HCT116 (cell line): Measurements from ENCODE around the gene ANKRD55. TPM values are rescaled to one million over a fixed set of nuclear protein-coding genes. Genes with fewer than 3 reads are reported as not detected.

Source experiments
- ATAC-seq: fragments of 200-7000 bp; cut with Tn5 transposase; 2 replicates; pipeline ENCODE4 v1.9.1; 2020; ENCODE audit warnings: mild to moderate bottlenecking, moderate library complexity
- BruUV-seq: library from RNA; stranded (reverse); fragments of 400-500 nt; replicated peaks from 2 replicates; lab custom pipeline; 2021; lab: Mats Ljungman, UMichigan
- CTCF ChIA-PET: fragments of 300-600 bp; sonication (Branson Sonifier 250); formaldehyde crosslinking; loops from one replicate; lab custom pipeline; 2021; ENCODE audit warnings: antibody characterized with exemption; lab: Charles Lee
- POLR2A ChIA-PET: fragments of 300-600, 350-600 bp; sonication (Branson Sonifier 250); formaldehyde crosslinking; loops from one replicate; lab custom pipeline; 2021; ENCODE audit warnings: antibody characterized with exemption; lab: Charles Lee
- RAD21 ChIA-PET, 2 experiments: fragments of 300-600 bp; sonication (Branson Sonifier 250); formaldehyde crosslinking; loops; one replicate each; lab custom pipeline; 2023; ENCODE audit warnings: low total read pairs in 2 of 2; ENCODE audit not compliant: uncharacterized antibody in 2 of 2, unreplicated experiment in 2 of 2, low non-redundant PET in 1 of 2; lab: Charles Lee
- DNase-seq: peaks from one replicate; pipeline ENCODE4 v3.0.0-alpha.2; 2010; ENCODE audit warnings: low read depth, low spot score
- H2AFZ ChIP-seq: fragments of 200-600 bp; shearing (Covaris generic), sonication (generic); 2 replicates; pipeline ENCODE4 v1.6.1; 2017; ENCODE audit warnings: low read depth, mixed run types, mixed read lengths, antibody characterized with exemption, low read length; ENCODE audit not compliant: poor library complexity, severe bottlenecking
- H3K27ac ChIP-seq: 2 replicates; pipeline ENCODE4 v1.5.1; 2012; ENCODE audit warnings: low read depth, low read length
- H3K27me3 ChIP-seq: fragments of 200-600 bp; sonication (generic); 2 replicates; pipeline ENCODE4 v1.6.1; 2016; ENCODE audit warnings: mixed run types, low read length, mixed read lengths; ENCODE audit not compliant: insufficient read depth
- H3K36me3 ChIP-seq, 2 experiments: fragments of 200-500 bp in 1 of 2; fragments of 200-600 bp in 1 of 2; sonication (Bioruptor generic) in 1 of 2; sonication (generic) in 1 of 2; 2 replicates each; pipeline versions ENCODE4 v1.5.1 to v1.6.1; 2014 to 2016; ENCODE audit warnings: low read length in 2 of 2, inconsistent platforms in 1 of 2, mixed read lengths in 1 of 2, mixed run types in 1 of 2; ENCODE audit not compliant: insufficient read depth in 2 of 2, control insufficient read depth in 1 of 2
- H3K4me1 ChIP-seq, 2 experiments: fragments of 200-600 bp in 1 of 2; sonication (generic) in 1 of 2; 2 replicates each; pipeline versions ENCODE4 v1.5.1 to v1.6.1; 2012 to 2017; ENCODE audit warnings: low read length in 2 of 2, inconsistent platforms in 1 of 2, mild to moderate bottlenecking in 1 of 2, mixed read lengths in 1 of 2, mixed run types in 1 of 2, moderate library complexity in 1 of 2; ENCODE audit not compliant: insufficient read depth in 2 of 2, control insufficient read depth in 1 of 2
- H3K4me2 ChIP-seq: fragments of 200-600 bp; sonication (generic); 2 replicates; pipeline ENCODE4 v1.6.1; 2017; ENCODE audit warnings: mixed run types, low read length, mixed read lengths
- H3K4me3 ChIP-seq, 2 experiments: fragments of 200-600 bp in 1 of 2; sonication (generic) in 1 of 2; replicated peaks in 1 of 2; 2 replicates each; pipeline ENCODE4 v1.5.1; 2011 to 2016; ENCODE audit warnings: low read length in 2 of 2, control low read depth in 1 of 2, low read depth in 1 of 2, mild to moderate bottlenecking in 1 of 2, mixed read lengths in 1 of 2, mixed run types in 1 of 2
- H3K79me2 ChIP-seq: fragments of 200-600 bp; sonication (generic); 2 replicates; pipeline ENCODE4 v1.6.1; 2017; ENCODE audit warnings: mild to moderate bottlenecking, mixed run types, low read length, moderate library complexity, mixed read lengths; ENCODE audit not compliant: insufficient read depth
- H3K9ac ChIP-seq: fragments of 200-600 bp; sonication (generic); 2 replicates; pipeline ENCODE4 v1.6.1; 2016; ENCODE audit warnings: low read length, mixed read lengths
- H3K9me2 ChIP-seq: fragments of 200-600 bp; sonication (generic), shearing (Covaris generic); 2 replicates; pipeline ENCODE4 v1.6.1; 2017; ENCODE audit warnings: mixed run types, mild to moderate bottlenecking, moderate library complexity; ENCODE audit not compliant: insufficient read depth
- H3K9me3 ChIP-seq, 2 experiments: fragments of 200-500 bp in 1 of 2; fragments of 200-600 bp in 1 of 2; sonication (Bioruptor generic) in 1 of 2; sonication (generic) in 1 of 2; 2 replicates each; pipeline ENCODE4 v1.6.1; 2014 to 2017; ENCODE audit warnings: low read length in 2 of 2, mixed read lengths in 2 of 2, inconsistent platforms in 1 of 2, low read depth in 1 of 2, mild to moderate bottlenecking in 1 of 2, mixed run types in 1 of 2, moderate library complexity in 1 of 2; ENCODE audit not compliant: control insufficient read depth in 1 of 2, insufficient read depth in 1 of 2
- H4K20me1 ChIP-seq: fragments of 200-600 bp; sonication (generic), shearing (Covaris generic); 2 replicates; pipeline ENCODE4 v1.6.1; 2017; ENCODE audit warnings: mixed run types, mild to moderate bottlenecking, moderate library complexity; ENCODE audit not compliant: insufficient read depth
- CEBPB ChIP-seq: IDR thresholded peaks from 2 replicates; pipeline ENCODE4 v1.6.1; 2012; ENCODE audit warnings: low read depth
- EZH2phosphoT487 ChIP-seq: fragments of 200-600 bp; IDR thresholded peaks from 2 replicates; pipeline ENCODE4 v1.6.1; 2018; ENCODE audit warnings: antibody characterized with exemption, borderline replicate concordance
- JUND ChIP-seq: IDR thresholded peaks from 2 replicates; pipeline ENCODE4 v1.6.1; 2012
- POLR2A ChIP-seq: IDR thresholded peaks from 2 replicates; pipeline ENCODE4 v1.7.0; 2011; ENCODE audit warnings: borderline replicate concordance; ENCODE audit not compliant: insufficient read depth, insufficient read length; ENCODE audit errors: extremely low read depth
- RAD21 ChIP-seq: IDR thresholded peaks from 2 replicates; pipeline ENCODE4 v1.6.1; 2012; ENCODE audit warnings: low read depth, mild to moderate bottlenecking
- SRF ChIP-seq: IDR thresholded peaks from 2 replicates; pipeline ENCODE4 v1.6.1; 2012; ENCODE audit warnings: low read depth
- YY1 ChIP-seq: IDR thresholded peaks from 2 replicates; pipeline ENCODE4 v1.6.1; 2011; ENCODE audit warnings: low read length, low read depth, moderate library complexity, mild to moderate bottlenecking; ENCODE audit not compliant: insufficient replicate concordance; ENCODE audit errors: extremely low read depth
- ZFX ChIP-seq: fragments of 450-650 bp; IDR thresholded peaks from 2 replicates; pipeline ENCODE4 v1.6.1; 2017
- ZNF274 ChIP-seq: fragments of 200-500 bp; sonication (Bioruptor generic); IDR thresholded peaks from 2 replicates; pipeline ENCODE4 v1.6.1; 2014; ENCODE audit warnings: mild to moderate bottlenecking, low read depth, low read length, inconsistent platforms
- intact Hi-C: fragments of 100-400 bp; cut with micrococcal nuclease; formaldehyde crosslinking; loops from 2 replicates; pipeline ENCODE4 v1.10.0; 2022
- total RNA-seq: library from RNA; stranded (reverse); gene quantifications from one replicate; pipeline ENCODE4 v1.2.1, GENCODE V29; 2021; ENCODE audit not compliant: unreplicated experiment
- TF ChIP-seq, protein P1 (sequence below), 3 experiments: fragments of 200-600 bp in 1 of 3; sonication (generic) in 1 of 3; IDR thresholded peaks in 2 of 3; conservative IDR thresholded peaks in 1 of 3; 2 replicates each; pipeline ENCODE4 v1.5.1; 2012 to 2017; ENCODE audit warnings: low read depth in 2 of 3, low read length in 2 of 3, antibody characterized with exemption in 1 of 3, borderline replicate concordance in 1 of 3, control low read depth in 1 of 3, mild to moderate bottlenecking in 1 of 3, mixed read lengths in 1 of 3, mixed run types in 1 of 3, moderate library complexity in 1 of 3; ENCODE audit not compliant: insufficient read depth in 1 of 3
- TF ChIP-seq, protein P2 (sequence below): IDR thresholded peaks from 2 replicates; pipeline ENCODE4 v1.6.1; 2012

Gene ANKRD55
- total RNA-seq, 1 experiment from 2014 or later: not detected

DNA sequence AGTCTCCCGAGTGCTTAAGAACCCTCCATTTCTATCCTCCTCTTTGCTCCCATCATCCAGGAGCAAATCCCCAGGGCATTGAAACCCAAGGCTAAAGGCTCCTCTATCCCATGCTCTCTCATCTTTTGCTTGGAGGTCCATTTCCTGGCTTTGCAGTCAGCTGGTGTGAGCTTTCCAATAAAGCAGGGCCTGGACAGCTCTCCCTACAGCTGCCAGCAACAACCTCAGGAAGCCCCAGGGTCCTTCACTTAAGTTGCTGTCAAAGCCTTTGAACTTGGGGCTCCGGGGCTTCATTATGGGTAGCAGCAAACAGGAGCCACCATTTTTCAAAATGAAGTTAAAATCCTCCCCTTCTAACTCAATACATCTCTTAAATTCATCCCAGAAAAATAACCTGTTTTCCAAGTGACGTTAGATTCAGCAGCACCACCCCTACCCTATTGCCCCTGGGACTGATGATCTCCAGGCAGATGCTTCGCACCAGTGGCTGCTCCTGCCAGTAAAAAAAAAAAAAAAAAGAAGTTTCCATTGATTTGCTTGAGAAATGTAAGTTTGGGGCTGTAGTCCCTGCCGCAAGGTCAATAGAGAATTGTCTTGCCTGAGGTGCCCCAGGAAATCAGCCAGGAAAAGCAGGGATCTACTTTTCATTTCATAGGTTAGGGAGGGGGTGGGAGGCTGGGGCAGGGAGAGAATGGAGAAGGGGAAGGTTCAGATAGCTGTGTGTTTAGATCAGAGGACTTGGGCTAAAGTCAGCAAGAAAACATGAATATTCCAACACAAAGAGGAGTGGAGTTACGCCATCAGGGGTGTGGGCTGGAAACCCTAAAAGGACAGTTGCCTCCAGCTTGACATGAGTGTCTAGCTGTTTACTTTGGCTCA, 154.6 kb downstream of the ANKRD55 start:
- H3K27me3 ChIP-seq: no peaks in the 10 kb centered on the region
- H3K36me3 ChIP-seq: no peaks in the 10 kb centered on the region
- H3K4me1 ChIP-seq: no peaks in the 10 kb centered on the region
- POLR2A ChIA-PET: no interaction called here
- H3K9ac ChIP-seq: no peak overlapping the region
- no peak for ATAC-seq
- TF ChIP-seq YY1 (no peak), ZFX (no peak), JUND (no peak)
- H4K20me1 ChIP-seq: no peaks in the 10 kb centered on the region
- H2AFZ ChIP-seq: no peak overlapping the region
- H3K27ac ChIP-seq: no peak overlapping the region
- no peaks in the 10 kb centered on the region for H3K9me2 ChIP-seq
- CTCF ChIA-PET: no interaction called here
- H3K4me2 ChIP-seq: no peak overlapping the region
- no peak for DNase-seq
- H3K9me3 ChIP-seq: no peaks in the 10 kb centered on the region
- no peaks in the 10 kb centered on the region for H3K79me2 ChIP-seq
- H3K4me3 ChIP-seq: no peak overlapping the region
- no TSS peak for BruUV-seq
- RAD21 ChIA-PET: no interaction called here
- intact Hi-C loops: no loop called here

DNA sequence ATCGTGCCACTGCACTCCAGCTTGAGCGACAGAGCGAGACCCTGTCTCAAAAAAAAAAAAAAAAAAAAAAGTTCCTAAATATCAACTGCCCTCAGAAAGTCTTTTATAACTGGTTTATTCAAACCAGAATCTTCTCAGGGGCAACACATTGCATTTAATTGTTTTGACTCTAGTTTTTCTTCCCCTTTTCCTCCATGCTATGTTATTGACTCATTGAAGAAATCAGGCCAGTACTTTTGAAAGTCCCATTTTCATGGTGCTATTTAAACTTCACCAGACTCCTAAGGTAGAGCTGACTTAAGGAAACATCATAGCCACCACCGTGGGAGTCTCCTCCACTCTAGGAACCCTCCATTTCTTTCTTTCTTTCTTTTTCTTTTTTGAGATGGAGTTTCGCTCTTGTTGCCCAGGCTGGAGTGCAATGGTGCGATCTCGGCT, 155.3 kb downstream of the ANKRD55 start:
- RAD21 ChIA-PET: no interaction called here
- BruUV-seq: no TSS peak
- intact Hi-C loops: no loop called here

More for the DNA sequence above, 155.3 kb downstream of the ANKRD55 start:
- Histone ChIP-seq H2AFZ (no peak overlapping the region), H3K79me2 (no peaks in the 10 kb centered on the region), H3K36me3 (no peaks in the 10 kb centered on the region), H4K20me1 (no peaks in the 10 kb centered on the region), H3K4me2 (no peak overlapping the region), H3K9me3 (no peaks in the 10 kb centered on the region), H3K27me3 (no peaks in the 10 kb centered on the region), H3K27ac (no peak overlapping the region), H3K4me3 (no peak overlapping the region), H3K9ac (no peak overlapping the region), H3K4me1 (no peaks in the 10 kb centered on the region), H3K9me2 (no peaks in the 10 kb centered on the region)
- ChIA-PET CTCF (no interaction called here), POLR2A (no interaction called here)
- DNase-seq (no peak), ATAC-seq (no peak)
- TF ChIP-seq YY1 (no peak), ZFX (no peak), SRF (no peak), CEBPB (no peak), RAD21 (no peak), ZNF274 (no peak), JUND (no peak), EZH2phosphoT487 (no peak), POLR2A (no peak)
- TF ChIP-seq, protein P1, sequence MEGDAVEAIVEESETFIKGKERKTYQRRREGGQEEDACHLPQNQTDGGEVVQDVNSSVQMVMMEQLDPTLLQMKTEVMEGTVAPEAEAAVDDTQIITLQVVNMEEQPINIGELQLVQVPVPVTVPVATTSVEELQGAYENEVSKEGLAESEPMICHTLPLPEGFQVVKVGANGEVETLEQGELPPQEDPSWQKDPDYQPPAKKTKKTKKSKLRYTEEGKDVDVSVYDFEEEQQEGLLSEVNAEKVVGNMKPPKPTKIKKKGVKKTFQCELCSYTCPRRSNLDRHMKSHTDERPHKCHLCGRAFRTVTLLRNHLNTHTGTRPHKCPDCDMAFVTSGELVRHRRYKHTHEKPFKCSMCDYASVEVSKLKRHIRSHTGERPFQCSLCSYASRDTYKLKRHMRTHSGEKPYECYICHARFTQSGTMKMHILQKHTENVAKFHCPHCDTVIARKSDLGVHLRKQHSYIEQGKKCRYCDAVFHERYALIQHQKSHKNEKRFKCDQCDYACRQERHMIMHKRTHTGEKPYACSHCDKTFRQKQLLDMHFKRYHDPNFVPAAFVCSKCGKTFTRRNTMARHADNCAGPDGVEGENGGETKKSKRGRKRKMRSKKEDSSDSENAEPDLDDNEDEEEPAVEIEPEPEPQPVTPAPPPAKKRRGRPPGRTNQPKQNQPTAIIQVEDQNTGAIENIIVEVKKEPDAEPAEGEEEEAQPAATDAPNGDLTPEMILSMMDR (IDR thresholded peaks at IDR 0.05 in 2 of 3, conservative IDR thresholded peaks at IDR 0.05 in 1 of 3; ENCODE audit: borderline replicate concordance in 1 of 3, insufficient read depth in 1 of 3, low read depth in 2 of 3, low read length in 2 of 3): no peak
- TF ChIP-seq, protein P2, sequence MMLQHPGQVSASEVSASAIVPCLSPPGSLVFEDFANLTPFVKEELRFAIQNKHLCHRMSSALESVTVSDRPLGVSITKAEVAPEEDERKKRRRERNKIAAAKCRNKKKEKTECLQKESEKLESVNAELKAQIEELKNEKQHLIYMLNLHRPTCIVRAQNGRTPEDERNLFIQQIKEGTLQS: no peak
